ENCODE results near the gene KRTAP10-5. TPM values are rescaled to one million over a fixed set of nuclear protein-coding genes. Genes with fewer than 3 reads are reported as not detected.
"Not testable (repeated sequence)": the region's sequence is repeated elsewhere in the genome, so short reads cannot be mapped to it uniquely, and the experiment has no call there.

Gene KRTAP10-5
- total RNA-seq, 1 donor from 2014 or later = not detected

GRCh38 chr21:44569861-44570517 is 10.4 kb downstream of the KRTAP10-5 start:
- no peak for DNase-seq (ENCODE audit: low spot score)
- Mint-ChIP-seq H3K4me1 (ENCODE audit: low read depth) (peaks cover 5% of the 10 kb centered on the region), H3K27ac (no peak overlapping the region), H3K27me3 (ENCODE audit: low read depth) (peaks cover 2% of the 10 kb centered on the region), H3K4me3 (ENCODE audit: low read depth) (no peak overlapping the region), H3K36me3 (ENCODE audit: low read depth) (no peaks in the 10 kb centered on the region), H3K9me3 (no peaks in the 10 kb centered on the region)
- intact Hi-C loops (cut with micrococcal nuclease) = no loop called here

- peaks cover 2% of the 10 kb centered on the region for H3K27me3 Mint-ChIP-seq (ENCODE audit: low read depth)
- DNase-seq (ENCODE audit: low spot score) = no peak
- no peaks in the 10 kb centered on the region for H3K9me3 Mint-ChIP-seq
- H3K27ac Mint-ChIP-seq = no peak overlapping the region
- H3K4me1 Mint-ChIP-seq (ENCODE audit: low read depth) = peaks cover 12% of the 10 kb centered on the region
- H3K4me3 Mint-ChIP-seq (ENCODE audit: low read depth) = no peak overlapping the region
- intact Hi-C loops (cut with micrococcal nuclease) = no loop called here
- no peaks in the 10 kb centered on the region for H3K36me3 Mint-ChIP-seq (ENCODE audit: low read depth)
Observed at GRCh38 chr21:44568667-44569556, 11.5 kb downstream of the KRTAP10-5 start.

GRCh38 chr21:44568261-44568660 is 12.1 kb downstream of the KRTAP10-5 start:
- Mint-ChIP-seq H3K4me1 (ENCODE audit: low read depth) (peaks cover 12% of the 10 kb centered on the region), H3K4me3 (ENCODE audit: low read depth) (no peak overlapping the region), H3K9me3 (peaks cover under 1% of the 10 kb centered on the region), H3K27ac (no peak overlapping the region), H3K27me3 (ENCODE audit: low read depth) (peaks cover 4% of the 10 kb centered on the region), H3K36me3 (ENCODE audit: low read depth) (no peaks in the 10 kb centered on the region)
- no peak for DNase-seq (ENCODE audit: low spot score)
- intact Hi-C loops (cut with micrococcal nuclease) = no loop called here

GRCh38 chr21:44567481-44568171 is 12.8 kb downstream of the KRTAP10-5 start:
- no peak overlapping the region for H3K4me3 Mint-ChIP-seq (ENCODE audit: low read depth)
- no peak for DNase-seq (ENCODE audit: low spot score)
- H3K36me3 Mint-ChIP-seq (ENCODE audit: low read depth) = no peaks in the 10 kb centered on the region
- H3K27ac Mint-ChIP-seq = no peak overlapping the region
- intact Hi-C loops (cut with micrococcal nuclease) = no loop called here
- H3K9me3 Mint-ChIP-seq = peaks cover 4% of the 10 kb centered on the region
- peaks cover 6% of the 10 kb centered on the region for H3K27me3 Mint-ChIP-seq (ENCODE audit: low read depth)
- peaks cover 12% of the 10 kb centered on the region for H3K4me1 Mint-ChIP-seq (ENCODE audit: low read depth)

- H3K27ac Mint-ChIP-seq = no peak overlapping the region
- DNase-seq (ENCODE audit: low spot score) = no peak
- H3K9me3 Mint-ChIP-seq = peaks cover 14% of the 10 kb centered on the region
- H3K4me1 Mint-ChIP-seq (ENCODE audit: low read depth) = peaks cover 12% of the 10 kb centered on the region
- H3K36me3 Mint-ChIP-seq (ENCODE audit: low read depth) = no peaks in the 10 kb centered on the region
- peaks cover 12% of the 10 kb centered on the region for H3K27me3 Mint-ChIP-seq (ENCODE audit: low read depth)
- H3K4me3 Mint-ChIP-seq (ENCODE audit: low read depth) = no peak overlapping the region
- intact Hi-C loops (cut with micrococcal nuclease) = no loop called here
Observed at GRCh38 chr21:44566403-44566802, 14.0 kb downstream of the KRTAP10-5 start.

GRCh38 chr21:44564886-44565598 is 15.4 kb downstream of the KRTAP10-5 start:
- intact Hi-C loops (cut with micrococcal nuclease) = no loop called here
- no peak overlapping the region for H3K4me3 Mint-ChIP-seq (ENCODE audit: low read depth)

GRCh38 chr21:44564099-44564498 is 16.3 kb downstream of the KRTAP10-5 start:
- Mint-ChIP-seq H3K27ac (no peak overlapping the region), H3K4me3 (ENCODE audit: low read depth) (no peak overlapping the region), H3K36me3 (ENCODE audit: low read depth) (no peaks in the 10 kb centered on the region), H3K27me3 (ENCODE audit: low read depth) (peaks cover 21% of the 10 kb centered on the region), H3K4me1 (ENCODE audit: low read depth) (peaks cover 12% of the 10 kb centered on the region), H3K9me3 (peaks cover 19% of the 10 kb centered on the region)
- intact Hi-C loops (cut with micrococcal nuclease) = no loop called here
- DNase-seq (ENCODE audit: low spot score) = no peak

More at GRCh38 chr21:44564886-44565598, 15.4 kb downstream of the KRTAP10-5 start:
- Mint-ChIP-seq H3K9me3 (peaks cover 19% of the 10 kb centered on the region), H3K27ac (no peak overlapping the region), H3K36me3 (ENCODE audit: low read depth) (no peaks in the 10 kb centered on the region), H3K27me3 (ENCODE audit: low read depth) (peaks cover 18% of the 10 kb centered on the region), H3K4me1 (ENCODE audit: low read depth) (peaks cover 12% of the 10 kb centered on the region)
- no peak for DNase-seq (ENCODE audit: low spot score)

GRCh38 chr21:44558695-44559094 is 21.7 kb downstream of the KRTAP10-5 start, which contains the start of gene KRTAP10-3:
KRTAP10-3 (minus strand) TSS chr21:44558795; CDS start chr21:44558715, 80 bp downstream.
- no peak for DNase-seq (ENCODE audit: low spot score)
- H3K36me3 Mint-ChIP-seq (ENCODE audit: low read depth) = no peaks in the 10 kb centered on the region
- H3K4me1 Mint-ChIP-seq (ENCODE audit: low read depth) = no peaks in the 10 kb centered on the region
- peaks cover 19% of the 10 kb centered on the region for H3K9me3 Mint-ChIP-seq
- intact Hi-C loops (cut with micrococcal nuclease) = no loop called here
- H3K4me3 Mint-ChIP-seq (ENCODE audit: low read depth) = no peak within 1 kb of the TSS
- peaks cover 23% of the 10 kb centered on the region for H3K27me3 Mint-ChIP-seq (ENCODE audit: low read depth)
- no peak within 1 kb of the TSS for H3K27ac Mint-ChIP-seq

- H3K27me3 Mint-ChIP-seq (ENCODE audit: low read depth) = peaks cover 23% of the 10 kb centered on the region
- H3K36me3 Mint-ChIP-seq (ENCODE audit: low read depth); H3K4me1 Mint-ChIP-seq (ENCODE audit: low read depth); H3K4me3 Mint-ChIP-seq (ENCODE audit: low read depth); H3K27ac Mint-ChIP-seq; DNase-seq (ENCODE audit: low spot score); intact Hi-C loops (cut with micrococcal nuclease): not testable (repeated sequence)
- H3K9me3 Mint-ChIP-seq = peaks cover 18% of the 10 kb centered on the region
Observed at GRCh38 chr21:44558329-44558675, 22.1 kb downstream of the KRTAP10-5 start.

GRCh38 chr21:44557491-44558328 is 22.7 kb downstream of the KRTAP10-5 start:
- intact Hi-C loops (cut with micrococcal nuclease) = no loop called here
- H3K27me3 Mint-ChIP-seq (ENCODE audit: low read depth) = peaks cover 23% of the 10 kb centered on the region
- DNase-seq (ENCODE audit: low spot score) = no peak
- H3K4me1 Mint-ChIP-seq (ENCODE audit: low read depth) = no peaks in the 10 kb centered on the region
- H3K27ac Mint-ChIP-seq = no peak overlapping the region
- H3K9me3 Mint-ChIP-seq = peaks cover 14% of the 10 kb centered on the region
- H3K36me3 Mint-ChIP-seq (ENCODE audit: low read depth) = no peaks in the 10 kb centered on the region
- H3K4me3 Mint-ChIP-seq (ENCODE audit: low read depth) = no peak overlapping the region

- no peak overlapping the region for H3K27ac Mint-ChIP-seq
- peaks cover 8% of the 10 kb centered on the region for H3K9me3 Mint-ChIP-seq
- intact Hi-C loops (cut with micrococcal nuclease) = no loop called here
- peaks cover 18% of the 10 kb centered on the region for H3K27me3 Mint-ChIP-seq (ENCODE audit: low read depth)
- no peaks in the 10 kb centered on the region for H3K36me3 Mint-ChIP-seq (ENCODE audit: low read depth)
- no peak overlapping the region for H3K4me3 Mint-ChIP-seq (ENCODE audit: low read depth)
- H3K4me1 Mint-ChIP-seq (ENCODE audit: low read depth) = no peaks in the 10 kb centered on the region
- DNase-seq (ENCODE audit: low spot score) = no peak
Observed at GRCh38 chr21:44556879-44557278, 23.5 kb downstream of the KRTAP10-5 start.
